HEK293 (cell line): ENCODE results near the gene SLC7A10.
"Not testable (repeated sequence)": the region's sequence is repeated elsewhere in the genome, so short reads cannot be mapped to it uniquely, and the experiment has no call there.

Source experiments
- KLF10 ChIP-seq: fragments of 450-650 bp; IDR thresholded peaks from 2 replicates; pipeline ENCODE4 v1.5.1; 2018; ENCODE audit warnings: missing biosample characterization, mild to moderate bottlenecking, missing genetic modification characterization
- YY1 ChIP-seq: fragments of 450-650 bp; formaldehyde crosslinking; IDR thresholded peaks from 2 replicates; pipeline ENCODE4 v1.5.1; 2018; ENCODE audit warnings: missing biosample characterization, missing genetic modification characterization
- ZNF473 ChIP-seq: fragments of 450-650 bp; formaldehyde crosslinking; IDR thresholded peaks from 2 replicates; pipeline ENCODE4 v1.5.1; 2017; ENCODE audit warnings: missing biosample characterization, missing genetic modification characterization
- ZNF629 ChIP-seq: fragments of 450-650 bp; formaldehyde crosslinking; IDR thresholded peaks from 2 replicates; pipeline ENCODE4 v1.5.1; 2017; ENCODE audit warnings: missing biosample characterization, missing genetic modification characterization
- TF ChIP-seq, protein P1 (sequence below): fragments of 450-650 bp; formaldehyde crosslinking; IDR thresholded peaks from 2 replicates; pipeline ENCODE4 v1.5.1; 2016; ENCODE audit warnings: missing biosample characterization, missing genetic modification characterization, low read depth
- TF ChIP-seq, protein P2 (sequence below): fragments of 450-650 bp; formaldehyde crosslinking; IDR thresholded peaks from 2 replicates; pipeline ENCODE4 v1.5.1; 2016; ENCODE audit warnings: missing biosample characterization, missing genetic modification characterization
- TF ChIP-seq, protein P3 (sequence below): fragments of 450-650 bp; formaldehyde crosslinking; IDR thresholded peaks from 2 replicates; pipeline ENCODE4 v1.5.1; 2016; ENCODE audit warnings: missing biosample characterization, missing genetic modification characterization
- TF ChIP-seq, protein P4 (sequence below): fragments of 450-650 bp; formaldehyde crosslinking; IDR thresholded peaks from 2 replicates; pipeline ENCODE4 v1.5.1; 2016; ENCODE audit warnings: missing biosample characterization, missing genetic modification characterization, borderline replicate concordance
- TF ChIP-seq, protein P5 (sequence below): IDR thresholded peaks from 2 replicates; pipeline ENCODE4 v1.6.1; 2011; ENCODE audit warnings: mild to moderate bottlenecking, low read depth, low read length, borderline replicate concordance
- TF ChIP-seq, protein P6 (sequence below): fragments of 450-650 bp; formaldehyde crosslinking; IDR thresholded peaks from 2 replicates; pipeline ENCODE4 v1.5.1; 2017; ENCODE audit warnings: missing biosample characterization, missing genetic modification characterization

DNA sequence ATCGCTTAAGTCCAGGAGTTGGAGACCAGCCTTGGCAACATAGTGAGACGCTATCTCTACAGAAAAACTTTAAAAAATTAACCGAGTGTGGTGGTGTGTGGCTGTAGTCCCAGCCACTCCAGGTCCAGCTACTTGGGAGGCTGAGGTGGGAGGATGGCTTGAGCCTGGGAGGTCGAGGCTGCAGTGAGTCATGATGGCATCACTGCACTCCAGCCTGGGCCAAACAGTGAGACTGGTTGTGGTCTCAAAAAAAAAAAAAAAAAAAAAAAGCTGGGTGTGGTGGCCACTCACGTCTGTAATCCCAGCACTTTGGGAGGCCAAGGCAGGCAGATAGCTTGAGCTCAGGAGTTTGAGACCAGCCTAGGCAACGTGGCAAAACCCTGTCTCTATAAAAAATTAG, 59.6 kb downstream of the SLC7A10 start:
- not testable (repeated sequence) for TF ChIP-seq KLF10; ZNF629; YY1 (tag by site-specific recombination); ZNF473 (tag by site-specific recombination)
- TF ChIP-seq, protein P1, sequence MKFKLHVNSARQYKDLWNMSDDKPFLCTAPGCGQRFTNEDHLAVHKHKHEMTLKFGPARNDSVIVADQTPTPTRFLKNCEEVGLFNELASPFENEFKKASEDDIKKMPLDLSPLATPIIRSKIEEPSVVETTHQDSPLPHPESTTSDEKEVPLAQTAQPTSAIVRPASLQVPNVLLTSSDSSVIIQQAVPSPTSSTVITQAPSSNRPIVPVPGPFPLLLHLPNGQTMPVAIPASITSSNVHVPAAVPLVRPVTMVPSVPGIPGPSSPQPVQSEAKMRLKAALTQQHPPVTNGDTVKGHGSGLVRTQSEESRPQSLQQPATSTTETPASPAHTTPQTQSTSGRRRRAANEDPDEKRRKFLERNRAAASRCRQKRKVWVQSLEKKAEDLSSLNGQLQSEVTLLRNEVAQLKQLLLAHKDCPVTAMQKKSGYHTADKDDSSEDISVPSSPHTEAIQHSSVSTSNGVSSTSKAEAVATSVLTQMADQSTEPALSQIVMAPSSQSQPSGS (tag by site-specific recombination): not testable (repeated sequence)
- TF ChIP-seq, protein P2, sequence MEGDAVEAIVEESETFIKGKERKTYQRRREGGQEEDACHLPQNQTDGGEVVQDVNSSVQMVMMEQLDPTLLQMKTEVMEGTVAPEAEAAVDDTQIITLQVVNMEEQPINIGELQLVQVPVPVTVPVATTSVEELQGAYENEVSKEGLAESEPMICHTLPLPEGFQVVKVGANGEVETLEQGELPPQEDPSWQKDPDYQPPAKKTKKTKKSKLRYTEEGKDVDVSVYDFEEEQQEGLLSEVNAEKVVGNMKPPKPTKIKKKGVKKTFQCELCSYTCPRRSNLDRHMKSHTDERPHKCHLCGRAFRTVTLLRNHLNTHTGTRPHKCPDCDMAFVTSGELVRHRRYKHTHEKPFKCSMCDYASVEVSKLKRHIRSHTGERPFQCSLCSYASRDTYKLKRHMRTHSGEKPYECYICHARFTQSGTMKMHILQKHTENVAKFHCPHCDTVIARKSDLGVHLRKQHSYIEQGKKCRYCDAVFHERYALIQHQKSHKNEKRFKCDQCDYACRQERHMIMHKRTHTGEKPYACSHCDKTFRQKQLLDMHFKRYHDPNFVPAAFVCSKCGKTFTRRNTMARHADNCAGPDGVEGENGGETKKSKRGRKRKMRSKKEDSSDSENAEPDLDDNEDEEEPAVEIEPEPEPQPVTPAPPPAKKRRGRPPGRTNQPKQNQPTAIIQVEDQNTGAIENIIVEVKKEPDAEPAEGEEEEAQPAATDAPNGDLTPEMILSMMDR (tag by site-specific recombination): not testable (repeated sequence)
- TF ChIP-seq, protein P3, sequence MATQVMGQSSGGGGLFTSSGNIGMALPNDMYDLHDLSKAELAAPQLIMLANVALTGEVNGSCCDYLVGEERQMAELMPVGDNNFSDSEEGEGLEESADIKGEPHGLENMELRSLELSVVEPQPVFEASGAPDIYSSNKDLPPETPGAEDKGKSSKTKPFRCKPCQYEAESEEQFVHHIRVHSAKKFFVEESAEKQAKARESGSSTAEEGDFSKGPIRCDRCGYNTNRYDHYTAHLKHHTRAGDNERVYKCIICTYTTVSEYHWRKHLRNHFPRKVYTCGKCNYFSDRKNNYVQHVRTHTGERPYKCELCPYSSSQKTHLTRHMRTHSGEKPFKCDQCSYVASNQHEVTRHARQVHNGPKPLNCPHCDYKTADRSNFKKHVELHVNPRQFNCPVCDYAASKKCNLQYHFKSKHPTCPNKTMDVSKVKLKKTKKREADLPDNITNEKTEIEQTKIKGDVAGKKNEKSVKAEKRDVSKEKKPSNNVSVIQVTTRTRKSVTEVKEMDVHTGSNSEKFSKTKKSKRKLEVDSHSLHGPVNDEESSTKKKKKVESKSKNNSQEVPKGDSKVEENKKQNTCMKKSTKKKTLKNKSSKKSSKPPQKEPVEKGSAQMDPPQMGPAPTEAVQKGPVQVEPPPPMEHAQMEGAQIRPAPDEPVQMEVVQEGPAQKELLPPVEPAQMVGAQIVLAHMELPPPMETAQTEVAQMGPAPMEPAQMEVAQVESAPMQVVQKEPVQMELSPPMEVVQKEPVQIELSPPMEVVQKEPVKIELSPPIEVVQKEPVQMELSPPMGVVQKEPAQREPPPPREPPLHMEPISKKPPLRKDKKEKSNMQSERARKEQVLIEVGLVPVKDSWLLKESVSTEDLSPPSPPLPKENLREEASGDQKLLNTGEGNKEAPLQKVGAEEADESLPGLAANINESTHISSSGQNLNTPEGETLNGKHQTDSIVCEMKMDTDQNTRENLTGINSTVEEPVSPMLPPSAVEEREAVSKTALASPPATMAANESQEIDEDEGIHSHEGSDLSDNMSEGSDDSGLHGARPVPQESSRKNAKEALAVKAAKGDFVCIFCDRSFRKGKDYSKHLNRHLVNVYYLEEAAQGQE (tag by site-specific recombination): not testable (repeated sequence)
- TF ChIP-seq, protein P4, sequence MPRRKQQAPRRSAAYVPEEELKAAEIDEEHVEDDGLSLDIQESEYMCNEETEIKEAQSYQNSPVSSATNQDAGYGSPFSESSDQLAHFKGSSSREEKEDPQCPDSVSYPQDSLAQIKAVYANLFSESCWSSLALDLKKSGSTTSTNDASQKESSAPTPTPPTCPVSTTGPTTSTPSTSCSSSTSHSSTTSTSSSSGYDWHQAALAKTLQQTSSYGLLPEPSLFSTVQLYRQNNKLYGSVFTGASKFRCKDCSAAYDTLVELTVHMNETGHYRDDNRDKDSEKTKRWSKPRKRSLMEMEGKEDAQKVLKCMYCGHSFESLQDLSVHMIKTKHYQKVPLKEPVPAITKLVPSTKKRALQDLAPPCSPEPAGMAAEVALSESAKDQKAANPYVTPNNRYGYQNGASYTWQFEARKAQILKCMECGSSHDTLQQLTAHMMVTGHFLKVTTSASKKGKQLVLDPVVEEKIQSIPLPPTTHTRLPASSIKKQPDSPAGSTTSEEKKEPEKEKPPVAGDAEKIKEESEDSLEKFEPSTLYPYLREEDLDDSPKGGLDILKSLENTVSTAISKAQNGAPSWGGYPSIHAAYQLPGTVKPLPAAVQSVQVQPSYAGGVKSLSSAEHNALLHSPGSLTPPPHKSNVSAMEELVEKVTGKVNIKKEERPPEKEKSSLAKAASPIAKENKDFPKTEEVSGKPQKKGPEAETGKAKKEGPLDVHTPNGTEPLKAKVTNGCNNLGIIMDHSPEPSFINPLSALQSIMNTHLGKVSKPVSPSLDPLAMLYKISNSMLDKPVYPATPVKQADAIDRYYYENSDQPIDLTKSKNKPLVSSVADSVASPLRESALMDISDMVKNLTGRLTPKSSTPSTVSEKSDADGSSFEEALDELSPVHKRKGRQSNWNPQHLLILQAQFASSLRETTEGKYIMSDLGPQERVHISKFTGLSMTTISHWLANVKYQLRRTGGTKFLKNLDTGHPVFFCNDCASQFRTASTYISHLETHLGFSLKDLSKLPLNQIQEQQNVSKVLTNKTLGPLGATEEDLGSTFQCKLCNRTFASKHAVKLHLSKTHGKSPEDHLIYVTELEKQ (tag by site-specific recombination): not testable (repeated sequence)
- TF ChIP-seq, protein P5, sequence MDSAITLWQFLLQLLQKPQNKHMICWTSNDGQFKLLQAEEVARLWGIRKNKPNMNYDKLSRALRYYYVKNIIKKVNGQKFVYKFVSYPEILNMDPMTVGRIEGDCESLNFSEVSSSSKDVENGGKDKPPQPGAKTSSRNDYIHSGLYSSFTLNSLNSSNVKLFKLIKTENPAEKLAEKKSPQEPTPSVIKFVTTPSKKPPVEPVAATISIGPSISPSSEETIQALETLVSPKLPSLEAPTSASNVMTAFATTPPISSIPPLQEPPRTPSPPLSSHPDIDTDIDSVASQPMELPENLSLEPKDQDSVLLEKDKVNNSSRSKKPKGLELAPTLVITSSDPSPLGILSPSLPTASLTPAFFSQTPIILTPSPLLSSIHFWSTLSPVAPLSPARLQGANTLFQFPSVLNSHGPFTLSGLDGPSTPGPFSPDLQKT: not testable (repeated sequence)
- TF ChIP-seq, protein P6, sequence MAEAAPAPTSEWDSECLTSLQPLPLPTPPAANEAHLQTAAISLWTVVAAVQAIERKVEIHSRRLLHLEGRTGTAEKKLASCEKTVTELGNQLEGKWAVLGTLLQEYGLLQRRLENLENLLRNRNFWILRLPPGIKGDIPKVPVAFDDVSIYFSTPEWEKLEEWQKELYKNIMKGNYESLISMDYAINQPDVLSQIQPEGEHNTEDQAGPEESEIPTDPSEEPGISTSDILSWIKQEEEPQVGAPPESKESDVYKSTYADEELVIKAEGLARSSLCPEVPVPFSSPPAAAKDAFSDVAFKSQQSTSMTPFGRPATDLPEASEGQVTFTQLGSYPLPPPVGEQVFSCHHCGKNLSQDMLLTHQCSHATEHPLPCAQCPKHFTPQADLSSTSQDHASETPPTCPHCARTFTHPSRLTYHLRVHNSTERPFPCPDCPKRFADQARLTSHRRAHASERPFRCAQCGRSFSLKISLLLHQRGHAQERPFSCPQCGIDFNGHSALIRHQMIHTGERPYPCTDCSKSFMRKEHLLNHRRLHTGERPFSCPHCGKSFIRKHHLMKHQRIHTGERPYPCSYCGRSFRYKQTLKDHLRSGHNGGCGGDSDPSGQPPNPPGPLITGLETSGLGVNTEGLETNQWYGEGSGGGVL: not testable (repeated sequence)
